Peyer's patch (tissue), 4 donors: Measurements from ENCODE around the gene MED19.

ENCODE experiments used
- POLR2A ChIP-seq, 2 donors: fragments of 450-650 bp; IDR thresholded peaks; one replicate each; pipeline ENCODE4 v1.5.1; 2017; ENCODE audit warnings: antibody characterized with exemption in 2 of 2, mild to moderate bottlenecking in 2 of 2, moderate library complexity in 2 of 2
- TF ChIP-seq, protein P1 (sequence below), 6 experiments: fragments of 450-650 bp in 4 of 6; fragments of 200-600 bp in 2 of 6; sonication (generic) in 1 of 6; IDR thresholded peaks; one replicate each; pipeline ENCODE4 v1.5.1; 2017 to 2019; ENCODE audit warnings: antibody characterized with exemption in 6 of 6, mild to moderate bottlenecking in 3 of 6, moderate library complexity in 1 of 6

DNA sequence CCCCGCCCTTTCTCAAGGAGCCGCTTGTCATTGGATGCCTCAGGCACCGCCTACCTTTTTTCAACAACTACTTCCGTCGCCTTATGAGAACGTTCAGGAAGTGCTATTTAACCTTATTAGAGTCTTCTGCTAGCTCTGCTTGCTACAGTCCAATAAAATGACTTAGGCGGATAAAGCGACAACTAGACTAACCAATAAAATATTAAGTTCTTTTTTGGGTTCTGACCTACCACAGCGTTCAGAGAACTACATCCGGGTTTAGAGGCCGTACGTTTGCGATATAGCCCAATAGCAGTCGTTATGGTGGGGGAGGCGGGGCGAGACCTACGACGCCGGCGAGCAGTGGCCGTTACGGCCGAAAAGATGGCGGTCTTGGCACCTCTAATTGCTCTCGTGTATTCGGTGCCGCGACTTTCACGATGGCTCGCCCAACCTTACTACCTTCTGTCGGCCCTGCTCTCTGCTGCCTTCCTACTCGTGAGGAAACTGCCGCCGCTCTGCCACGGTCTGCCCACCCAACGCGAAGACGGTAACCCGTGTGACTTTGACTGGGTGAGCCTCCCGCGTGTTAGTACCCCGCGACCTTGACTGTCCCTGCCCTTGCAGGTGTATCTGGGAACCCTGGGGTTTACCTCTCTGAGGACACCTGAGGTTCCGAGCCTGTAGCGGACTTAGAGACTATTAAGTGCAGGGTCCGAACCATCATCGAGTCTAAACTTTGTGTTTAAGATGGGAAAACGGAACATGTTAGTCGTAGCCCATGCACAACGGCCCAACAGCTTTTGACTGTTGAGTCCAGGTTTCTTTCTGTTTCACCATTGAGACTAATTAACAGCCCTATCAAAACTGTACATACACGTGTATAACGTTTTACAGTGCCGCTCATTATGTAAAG is 488 bp upstream of the MED19 start, which contains the start of gene TMX2:
- TF ChIP-seq, protein P1, sequence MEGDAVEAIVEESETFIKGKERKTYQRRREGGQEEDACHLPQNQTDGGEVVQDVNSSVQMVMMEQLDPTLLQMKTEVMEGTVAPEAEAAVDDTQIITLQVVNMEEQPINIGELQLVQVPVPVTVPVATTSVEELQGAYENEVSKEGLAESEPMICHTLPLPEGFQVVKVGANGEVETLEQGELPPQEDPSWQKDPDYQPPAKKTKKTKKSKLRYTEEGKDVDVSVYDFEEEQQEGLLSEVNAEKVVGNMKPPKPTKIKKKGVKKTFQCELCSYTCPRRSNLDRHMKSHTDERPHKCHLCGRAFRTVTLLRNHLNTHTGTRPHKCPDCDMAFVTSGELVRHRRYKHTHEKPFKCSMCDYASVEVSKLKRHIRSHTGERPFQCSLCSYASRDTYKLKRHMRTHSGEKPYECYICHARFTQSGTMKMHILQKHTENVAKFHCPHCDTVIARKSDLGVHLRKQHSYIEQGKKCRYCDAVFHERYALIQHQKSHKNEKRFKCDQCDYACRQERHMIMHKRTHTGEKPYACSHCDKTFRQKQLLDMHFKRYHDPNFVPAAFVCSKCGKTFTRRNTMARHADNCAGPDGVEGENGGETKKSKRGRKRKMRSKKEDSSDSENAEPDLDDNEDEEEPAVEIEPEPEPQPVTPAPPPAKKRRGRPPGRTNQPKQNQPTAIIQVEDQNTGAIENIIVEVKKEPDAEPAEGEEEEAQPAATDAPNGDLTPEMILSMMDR (IDR thresholded peaks at IDR 0.05), result no peak
- TF ChIP-seq POLR2A (IDR thresholded peaks at IDR 0.05), result peak; percentile 37 to 53
